ENCODE results near the gene CSTPP1.

Gene CSTPP1

DNA sequence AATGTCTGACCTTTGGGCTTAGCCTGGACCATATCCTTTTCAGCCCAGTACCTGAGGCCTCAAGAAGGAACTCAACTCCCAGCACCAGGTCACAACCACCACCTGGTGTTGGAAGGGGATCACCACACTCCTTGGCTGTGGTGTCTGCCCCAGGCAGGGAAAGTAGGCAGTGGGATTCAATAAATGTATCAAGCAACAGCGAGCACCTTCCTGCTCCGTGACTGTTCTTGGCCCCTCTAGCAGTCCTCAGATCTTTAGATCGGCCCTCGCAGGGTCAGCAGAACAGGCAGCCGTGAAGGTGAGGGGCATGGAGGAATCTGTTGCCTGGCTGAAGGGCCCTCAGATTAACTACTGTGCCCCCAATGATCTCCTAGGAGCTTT, 224.2 kb downstream of the CSTPP1 start:
- Histone ChIP-seq H3K4me2 (ENCODE audit: low read depth, low read length, poor library complexity, severe bottlenecking) (no peak overlapping the region), H3K36me3 (ENCODE audit: low read length) (no peaks in the 10 kb centered on the region), H3K27me3 (ENCODE audit: low read length) (no peaks in the 10 kb centered on the region), H3K9me2 (replicated peaks; ENCODE audit: insufficient read depth, low read length) (no peaks in the 10 kb centered on the region), H3K79me2 (ENCODE audit: insufficient read depth, low read length) (no peaks in the 10 kb centered on the region), H3F3A (ENCODE audit: insufficient read depth) (peaks cover 6% of the 10 kb centered on the region; the same call in 1 of the 2 replicates), H3K9ac (ENCODE audit: low read length) (no peak overlapping the region), H4K20me1 (ENCODE audit: low read depth, low read length) (no peaks in the 10 kb centered on the region), H2AFZ (ENCODE audit: low read depth, low read length, severe bottlenecking) (no peak overlapping the region), H3K4me3 (ENCODE audit: insufficient read depth, low read length, poor library complexity, severe bottlenecking) (no peak overlapping the region), H3K27ac (ENCODE audit: low read depth, low read length) (no peak overlapping the region), H3K9me3 (ENCODE audit: insufficient read depth, low read length) (no peaks in the 10 kb centered on the region)
- TF ChIP-seq EZH2phosphoT487 (conservative IDR thresholded peaks at IDR 0.05; ENCODE audit: low read length) (no peak), CTCF (IDR thresholded peaks at IDR 0.05; ENCODE audit: insufficient read depth, low read length, poor library complexity, severe bottlenecking) (no peak)

- Histone ChIP-seq H3K9me3 (ENCODE audit: insufficient read depth, low read length) (no peaks in the 10 kb centered on the region), H3K9me2 (replicated peaks; ENCODE audit: insufficient read depth, low read length) (no peaks in the 10 kb centered on the region), H3K36me3 (ENCODE audit: low read length) (no peaks in the 10 kb centered on the region), H3K9ac (ENCODE audit: low read length) (no peak overlapping the region), H3K27ac (ENCODE audit: low read depth, low read length) (no peak overlapping the region), H3K4me2 (ENCODE audit: low read depth, low read length, poor library complexity, severe bottlenecking) (no peak overlapping the region), H3K27me3 (ENCODE audit: low read length) (no peaks in the 10 kb centered on the region), H3F3A (ENCODE audit: insufficient read depth) (peaks cover 6% of the 10 kb centered on the region; the same call in 1 of the 2 replicates), H3K4me3 (ENCODE audit: insufficient read depth, low read length, poor library complexity, severe bottlenecking) (no peak overlapping the region), H2AFZ (ENCODE audit: low read depth, low read length, severe bottlenecking) (no peak overlapping the region), H3K79me2 (ENCODE audit: insufficient read depth, low read length) (no peaks in the 10 kb centered on the region), H4K20me1 (ENCODE audit: low read depth, low read length) (no peaks in the 10 kb centered on the region)
- no peak for TF ChIP-seq EZH2phosphoT487 (conservative IDR thresholded peaks at IDR 0.05; ENCODE audit: low read length)
- peak; percentile 40 for TF ChIP-seq CTCF (IDR thresholded peaks at IDR 0.05; ENCODE audit: insufficient read depth, low read length, poor library complexity, severe bottlenecking)
Measured at GRCh38 chr11:47161134-47161854, 224.7 kb downstream of the CSTPP1 start.

- H3K4me3 ChIP-seq (ENCODE audit: insufficient read depth, low read length, poor library complexity, severe bottlenecking), result no peak overlapping the region
- no peaks in the 10 kb centered on the region for H4K20me1 ChIP-seq (ENCODE audit: low read depth, low read length)
- H3K9me2 ChIP-seq (replicated peaks; ENCODE audit: insufficient read depth, low read length), result no peaks in the 10 kb centered on the region
- no peaks in the 10 kb centered on the region for H3K9me3 ChIP-seq (ENCODE audit: insufficient read depth, low read length)
- no peak overlapping the region for H3K9ac ChIP-seq (ENCODE audit: low read length)
- H2AFZ ChIP-seq (ENCODE audit: low read depth, low read length, severe bottlenecking), result no peak overlapping the region
- no peaks in the 10 kb centered on the region for H3K27me3 ChIP-seq (ENCODE audit: low read length)
- H3K36me3 ChIP-seq (ENCODE audit: low read length), result no peaks in the 10 kb centered on the region
- H3K27ac ChIP-seq (ENCODE audit: low read depth, low read length), result no peak overlapping the region
- H3F3A ChIP-seq (ENCODE audit: insufficient read depth), result peaks cover 6% of the 10 kb centered on the region; the same call in 1 of the 2 replicates
- no peak for TF ChIP-seq CTCF (IDR thresholded peaks at IDR 0.05; ENCODE audit: insufficient read depth, low read length, poor library complexity, severe bottlenecking)
- TF ChIP-seq EZH2phosphoT487 (conservative IDR thresholded peaks at IDR 0.05; ENCODE audit: low read length), result no peak
- no peak overlapping the region for H3K4me2 ChIP-seq (ENCODE audit: low read depth, low read length, poor library complexity, severe bottlenecking)
- no peaks in the 10 kb centered on the region for H3K79me2 ChIP-seq (ENCODE audit: insufficient read depth, low read length)
Measured at GRCh38 chr11:47161890-47162289, 225.3 kb downstream of the CSTPP1 start.
